ENCODE measurements around the gene BEST1. TPM values are rescaled to one million over a fixed set of nuclear protein-coding genes. Genes with fewer than 3 reads are reported as not detected.
"Not testable (repeated sequence)": the region's sequence is repeated elsewhere in the genome, so short reads cannot be mapped to it uniquely, and the experiment has no call there.

BEST1 gene
- total RNA-seq, 1 donor from 2014 or later, result 0.58 TPM

GRCh38 chr11:61963282-61964057 lies 13.3 kb downstream of the BEST1 start:
- H3K4me3 ChIP-seq, result peak overlapping the region; percentile 97
- TF ChIP-seq, protein P1, sequence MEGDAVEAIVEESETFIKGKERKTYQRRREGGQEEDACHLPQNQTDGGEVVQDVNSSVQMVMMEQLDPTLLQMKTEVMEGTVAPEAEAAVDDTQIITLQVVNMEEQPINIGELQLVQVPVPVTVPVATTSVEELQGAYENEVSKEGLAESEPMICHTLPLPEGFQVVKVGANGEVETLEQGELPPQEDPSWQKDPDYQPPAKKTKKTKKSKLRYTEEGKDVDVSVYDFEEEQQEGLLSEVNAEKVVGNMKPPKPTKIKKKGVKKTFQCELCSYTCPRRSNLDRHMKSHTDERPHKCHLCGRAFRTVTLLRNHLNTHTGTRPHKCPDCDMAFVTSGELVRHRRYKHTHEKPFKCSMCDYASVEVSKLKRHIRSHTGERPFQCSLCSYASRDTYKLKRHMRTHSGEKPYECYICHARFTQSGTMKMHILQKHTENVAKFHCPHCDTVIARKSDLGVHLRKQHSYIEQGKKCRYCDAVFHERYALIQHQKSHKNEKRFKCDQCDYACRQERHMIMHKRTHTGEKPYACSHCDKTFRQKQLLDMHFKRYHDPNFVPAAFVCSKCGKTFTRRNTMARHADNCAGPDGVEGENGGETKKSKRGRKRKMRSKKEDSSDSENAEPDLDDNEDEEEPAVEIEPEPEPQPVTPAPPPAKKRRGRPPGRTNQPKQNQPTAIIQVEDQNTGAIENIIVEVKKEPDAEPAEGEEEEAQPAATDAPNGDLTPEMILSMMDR (IDR thresholded peaks at IDR 0.05; ENCODE audit: borderline replicate concordance), result no peak
- no peak for DNase-seq
- intact Hi-C loops (cut with micrococcal nuclease), result loop anchor here (5.0 kb wide), 1 partner anchor 119 kb away; no protein-coding TSS in a partner anchor
- H3K36me3 ChIP-seq, result peaks cover 41% of the 10 kb centered on the region
- H3K4me1 ChIP-seq, result peaks cover 80% of the 10 kb centered on the region
- H3K27me3 ChIP-seq (ENCODE audit: low read depth), result no peaks in the 10 kb centered on the region
- H3K9me3 ChIP-seq (replicated peaks), result no peaks in the 10 kb centered on the region
- peak overlapping the region; percentile 100 for H3K27ac ChIP-seq (replicated peaks)

- intact Hi-C loops (cut with micrococcal nuclease), result loop anchor here (5.0 kb wide), 1 partner anchor 118 kb away; no protein-coding TSS in a partner anchor
- peaks cover 87% of the 10 kb centered on the region for H3K4me1 ChIP-seq
- H3K4me3 ChIP-seq, result peak overlapping the region; percentile 97
- DNase-seq, result no peak
- H3K27ac ChIP-seq (replicated peaks), result peak overlapping the region; percentile 100
- H3K27me3 ChIP-seq (ENCODE audit: low read depth), result no peaks in the 10 kb centered on the region
- TF ChIP-seq, protein P1 (IDR thresholded peaks at IDR 0.05; ENCODE audit: borderline replicate concordance), result no peak
- H3K36me3 ChIP-seq, result peaks cover 41% of the 10 kb centered on the region
- no peaks in the 10 kb centered on the region for H3K9me3 ChIP-seq (replicated peaks)
Measured at GRCh38 chr11:61964058-61964665, 14.0 kb downstream of the BEST1 start.

GRCh38 chr11:61964666-61965271 lies 14.6 kb downstream of the BEST1 start:
- Histone ChIP-seq H3K4me3 (peak overlapping the region; percentile 97), H3K36me3 (peaks cover 41% of the 10 kb centered on the region), H3K4me1 (peaks cover 93% of the 10 kb centered on the region), H3K27ac (replicated peaks) (peak overlapping the region; percentile 100)
- not testable (repeated sequence) for H3K27me3 ChIP-seq (ENCODE audit: low read depth); H3K9me3 ChIP-seq (replicated peaks); DNase-seq
- intact Hi-C loops (cut with micrococcal nuclease), result loop anchor here (5.0 kb wide), 1 partner anchor 118 kb away; no protein-coding TSS in a partner anchor

- peaks cover 97% of the 10 kb centered on the region for H3K4me1 ChIP-seq
- peak overlapping the region; percentile 97 for H3K4me3 ChIP-seq
- DNase-seq, result no peak
- intact Hi-C loops (cut with micrococcal nuclease), result no loop called here
- peaks cover 41% of the 10 kb centered on the region for H3K36me3 ChIP-seq
- H3K27ac ChIP-seq (replicated peaks), result peak overlapping the region; percentile 100
- no peaks in the 10 kb centered on the region for H3K27me3 ChIP-seq (ENCODE audit: low read depth)
- no peaks in the 10 kb centered on the region for H3K9me3 ChIP-seq (replicated peaks)
- TF ChIP-seq, protein P1 (IDR thresholded peaks at IDR 0.05; ENCODE audit: borderline replicate concordance), result no peak
Measured at GRCh38 chr11:61966734-61967115, 16.6 kb downstream of the BEST1 start.

DNA sequence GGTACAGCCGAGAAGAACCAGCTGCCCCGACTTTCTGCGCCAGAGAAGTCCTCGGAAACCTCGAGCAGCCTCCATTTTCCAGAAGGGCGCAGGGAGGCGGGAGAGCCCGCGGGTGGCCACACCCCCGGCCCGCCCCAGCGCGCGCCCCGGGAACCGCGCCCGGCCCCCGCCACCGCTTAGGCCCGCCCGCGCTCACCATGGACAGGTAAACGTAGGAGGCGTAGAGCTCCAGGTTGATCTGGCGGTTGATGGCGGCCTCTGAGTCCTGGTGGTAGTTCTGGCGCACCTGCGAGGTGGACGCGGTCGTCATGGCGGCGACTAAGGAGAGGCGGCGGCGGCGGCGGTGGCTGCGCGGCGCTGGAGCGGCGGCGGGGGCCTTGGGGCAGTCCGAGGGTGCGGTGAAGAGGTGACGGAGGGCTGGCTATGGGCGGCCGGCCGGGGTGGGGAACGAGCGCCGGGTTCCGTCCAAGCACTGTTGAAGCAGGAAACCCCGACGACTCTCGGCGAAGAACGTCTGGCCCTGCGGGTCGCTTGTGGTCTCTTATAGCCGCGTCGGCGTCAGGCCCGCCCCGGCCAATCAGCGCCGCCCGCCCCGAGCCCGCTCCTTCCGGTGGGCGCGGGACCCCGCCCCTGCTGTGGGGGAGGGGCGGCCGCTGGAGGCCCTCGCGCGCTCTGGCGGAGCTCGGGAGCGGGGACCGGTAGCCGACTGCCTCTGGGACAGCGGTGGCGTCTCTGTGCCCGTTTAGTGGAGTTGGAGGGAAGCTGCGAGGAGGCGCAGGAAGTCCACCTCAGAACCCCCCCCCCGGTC lies 17.2 kb downstream of the BEST1 start, which contains the start of gene FTH1:
Gene FTH1 (minus strand): TSS at position 519 of the 808 bp plus-strand sequence. CDS start 209 bp downstream, at position 310.
- H3K27me3 ChIP-seq (ENCODE audit: low read depth), result no peaks in the 10 kb centered on the region
- intact Hi-C loops (cut with micrococcal nuclease), result no loop called here

More for the DNA sequence above, 17.2 kb downstream of the BEST1 start, which contains the start of gene FTH1:
- H3K27ac ChIP-seq (replicated peaks), result peak within 1 kb of the TSS; percentile 100
- TF ChIP-seq, protein P1 (IDR thresholded peaks at IDR 0.05; ENCODE audit: borderline replicate concordance), result no peak
- peak; percentile 93 for DNase-seq
- H3K36me3 ChIP-seq, result peaks cover 41% of the 10 kb centered on the region
- H3K4me3 ChIP-seq, result peak within 1 kb of the TSS; percentile 97
- no peaks in the 10 kb centered on the region for H3K9me3 ChIP-seq (replicated peaks)
- H3K4me1 ChIP-seq, result peaks cover 95% of the 10 kb centered on the region

Measured in left ventricle myocardium inferior (tissue), 1 donor.